ENCODE results near the gene C10orf105. TPM values are rescaled to one million over a fixed set of nuclear protein-coding genes. Genes with fewer than 3 reads are reported as not detected.

The C10orf105 gene
- total and polyA plus RNA-seq, 2 donors (not counting 1 experiment from before 2014, with no cell fraction given), result under 0.01 to 0.14 TPM

- no peak overlapping the region for H3K27ac ChIP-seq (ENCODE audit: insufficient read depth, low read length)
- no peak for DNase-seq (ENCODE audit: low read depth in 2 of 2)
- no peaks in the 10 kb centered on the region for H3K4me1 ChIP-seq (ENCODE audit: control insufficient read depth, extremely low read depth, insufficient read depth, low read length)
- no peak overlapping the region for H2AFZ ChIP-seq (ENCODE audit: low read length)
- H3K36me3 ChIP-seq (ENCODE audit: control insufficient read depth, insufficient read depth, low read length), result no peaks in the 10 kb centered on the region
- H3K4me2 ChIP-seq (ENCODE audit: extremely low read depth, insufficient read depth, low read length), result no peak overlapping the region
- H3K9me3 ChIP-seq (ENCODE audit: control insufficient read depth, insufficient read depth, low read depth, low read length), result no peaks in the 10 kb centered on the region
- H3K79me2 ChIP-seq (ENCODE audit: control insufficient read depth, insufficient read depth, low read length), result no peaks in the 10 kb centered on the region
- no peaks in the 10 kb centered on the region for H3K27me3 ChIP-seq (ENCODE audit: control insufficient read depth, insufficient read depth, low read length)
- no peak overlapping the region for H3K9ac ChIP-seq (ENCODE audit: insufficient read depth, low read length)
- H4K20me1 ChIP-seq (ENCODE audit: control insufficient read depth, extremely low read depth, insufficient read depth, low read length), result no peaks in the 10 kb centered on the region
- TF ChIP-seq EZH2 (IDR thresholded peaks at IDR 0.05; ENCODE audit: low read length, missing control alignments) (no peak), CTCF (conservative IDR thresholded peaks at IDR 0.05 in 1 of 2, IDR thresholded peaks at IDR 0.05 in 1 of 2; ENCODE audit: low read depth in 1 of 2, low read length in 2 of 2) (no peak)
- no peak overlapping the region for H3K4me3 ChIP-seq (replicated peaks in 1 of 4; ENCODE audit: control extremely low read depth in 1 of 4, insufficient read depth in 1 of 4, low read depth in 3 of 4, low read length in 4 of 4)
Measured at GRCh38 chr10:71691405-71691804, 28.2 kb downstream of the C10orf105 start.

GRCh38 chr10:71690094-71690720 is 29.4 kb downstream of the C10orf105 start:
- Histone ChIP-seq H3K79me2 (ENCODE audit: control insufficient read depth, insufficient read depth, low read length) (no peaks in the 10 kb centered on the region), H3K4me1 (ENCODE audit: control insufficient read depth, extremely low read depth, insufficient read depth, low read length) (no peaks in the 10 kb centered on the region), H4K20me1 (ENCODE audit: control insufficient read depth, extremely low read depth, insufficient read depth, low read length) (no peaks in the 10 kb centered on the region), H3K9ac (ENCODE audit: insufficient read depth, low read length) (no peak overlapping the region), H3K4me3 (replicated peaks in 1 of 4; ENCODE audit: control extremely low read depth in 1 of 4, insufficient read depth in 1 of 4, low read depth in 3 of 4, low read length in 4 of 4) (no peak overlapping the region), H3K9me3 (ENCODE audit: control insufficient read depth, insufficient read depth, low read depth, low read length) (no peaks in the 10 kb centered on the region), H3K4me2 (ENCODE audit: extremely low read depth, insufficient read depth, low read length) (no peak overlapping the region), H3K36me3 (ENCODE audit: control insufficient read depth, insufficient read depth, low read length) (no peaks in the 10 kb centered on the region), H3K27ac (ENCODE audit: insufficient read depth, low read length) (no peak overlapping the region), H2AFZ (ENCODE audit: low read length) (no peak overlapping the region), H3K27me3 (ENCODE audit: control insufficient read depth, insufficient read depth, low read length) (no peaks in the 10 kb centered on the region)
- no peak for TF ChIP-seq EZH2 (IDR thresholded peaks at IDR 0.05; ENCODE audit: low read length, missing control alignments)
- no peak for TF ChIP-seq CTCF (conservative IDR thresholded peaks at IDR 0.05 in 1 of 2, IDR thresholded peaks at IDR 0.05 in 1 of 2; ENCODE audit: low read depth in 1 of 2, low read length in 2 of 2)
- no peak for DNase-seq (ENCODE audit: low read depth in 2 of 2)

- Histone ChIP-seq H3K27ac (ENCODE audit: insufficient read depth, low read length) (no peak overlapping the region), H2AFZ (ENCODE audit: low read length) (no peak overlapping the region), H3K9me3 (ENCODE audit: control insufficient read depth, insufficient read depth, low read depth, low read length) (no peaks in the 10 kb centered on the region), H4K20me1 (ENCODE audit: control insufficient read depth, extremely low read depth, insufficient read depth, low read length) (no peaks in the 10 kb centered on the region), H3K4me2 (ENCODE audit: extremely low read depth, insufficient read depth, low read length) (no peak overlapping the region), H3K4me1 (ENCODE audit: control insufficient read depth, extremely low read depth, insufficient read depth, low read length) (no peaks in the 10 kb centered on the region), H3K27me3 (ENCODE audit: control insufficient read depth, insufficient read depth, low read length) (no peaks in the 10 kb centered on the region), H3K9ac (ENCODE audit: insufficient read depth, low read length) (no peak overlapping the region), H3K36me3 (ENCODE audit: control insufficient read depth, insufficient read depth, low read length) (no peaks in the 10 kb centered on the region), H3K79me2 (ENCODE audit: control insufficient read depth, insufficient read depth, low read length) (no peaks in the 10 kb centered on the region), H3K4me3 (replicated peaks in 1 of 4; ENCODE audit: control extremely low read depth in 1 of 4, insufficient read depth in 1 of 4, low read depth in 3 of 4, low read length in 4 of 4) (no peak overlapping the region)
- TF ChIP-seq EZH2 (IDR thresholded peaks at IDR 0.05; ENCODE audit: low read length, missing control alignments) (no peak), CTCF (conservative IDR thresholded peaks at IDR 0.05 in 1 of 2, IDR thresholded peaks at IDR 0.05 in 1 of 2; ENCODE audit: low read depth in 1 of 2, low read length in 2 of 2) (no peak)
- DNase-seq (ENCODE audit: low read depth in 2 of 2), result no peak
Measured at GRCh38 chr10:71688256-71688655, 31.3 kb downstream of the C10orf105 start.

Data from fibroblast of lung (primary cell).